B cell (primary cell): Measurements from ENCODE around the gene SYNE4. TPM values are rescaled to one million over a fixed set of nuclear protein-coding genes. Genes with fewer than 3 reads are reported as not detected.

Source experiments
- ATAC-seq: fragments of 200-7000 bp; cut with Tn5 transposase; one replicate; pipeline ENCODE4 v1.10.0; 2021; ENCODE audit warnings: low read depth, mild to moderate bottlenecking, moderate number of reproducible peaks, moderate library complexity
- CTCF ChIA-PET: fragments of 350-600 bp; sonication (Branson Sonifier 250); formaldehyde crosslinking; loops from one replicate; lab custom pipeline; 2021; ENCODE audit warnings: antibody characterized with exemption, inconsistent platforms; lab: Charles Lee
- POLR2A ChIA-PET: fragments of 350-600 bp; sonication (Branson Sonifier 250); formaldehyde crosslinking; loops from one replicate; lab custom pipeline; 2021; ENCODE audit warnings: antibody characterized with exemption; lab: Charles Lee
- DNase-seq: peaks from one replicate; pipeline ENCODE4 v3.0.0; 2013
- H2AFZ ChIP-seq: 2 replicates; pipeline ENCODE4 v1.6.1; 2012; ENCODE audit warnings: mild to moderate bottlenecking, low read depth, low read length; ENCODE audit not compliant: insufficient read depth, poor library complexity, severe bottlenecking
- H3K27ac ChIP-seq, 2 donors: 1 replicate in 1 of 2; 2 replicates in 1 of 2; pipeline ENCODE4 v1.5.1; 2012 to 2013; ENCODE audit warnings: low read length in 2 of 2, mild to moderate bottlenecking in 2 of 2, moderate library complexity in 1 of 2
- H3K27me3 ChIP-seq, 4 experiments: fragments of 200-600 bp in 1 of 4; sonication (generic) in 1 of 4; replicated peaks in 1 of 4; 1 replicate in 2 of 4; 2 replicates in 2 of 4; pipeline versions ENCODE4 v1.6.1 to v1.7.0; 2013 to 2016; ENCODE audit warnings: low read length in 3 of 4, mild to moderate bottlenecking in 2 of 4, mixed read lengths in 1 of 4, moderate library complexity in 1 of 4; ENCODE audit not compliant: insufficient read depth in 4 of 4, control insufficient read depth in 3 of 4; ENCODE audit errors: control extremely low read depth in 1 of 4
- H3K36me3 ChIP-seq, 2 experiments: replicated peaks in 1 of 2; 1 replicate in 1 of 2; 2 replicates in 1 of 2; pipeline versions ENCODE4 v1.6.1 to v1.7.1; 2013; ENCODE audit warnings: low read length in 1 of 2; ENCODE audit not compliant: insufficient read depth in 2 of 2, control insufficient read depth in 1 of 2; ENCODE audit errors: control extremely low read depth in 1 of 2, extremely low read depth in 1 of 2
- H3K4me1 ChIP-seq, 2 donors: fragments of 200-600 bp in 1 of 2; sonication (generic) in 1 of 2; 1 replicate in 1 of 2; 2 replicates in 1 of 2; pipeline versions ENCODE4 v1.5.1 to v1.6.1; 2013 to 2017; ENCODE audit warnings: low read length in 2 of 2; ENCODE audit not compliant: control insufficient read depth in 2 of 2, insufficient read depth in 2 of 2
- H3K4me2 ChIP-seq: replicated peaks from 2 replicates; pipeline ENCODE3; 2012; ENCODE audit warnings: mild to moderate bottlenecking, low read depth, low read length; ENCODE audit not compliant: poor library complexity, severe bottlenecking
- H3K4me3 ChIP-seq, 5 experiments: fragments of 200-600 bp in 1 of 5; sonication (generic) in 1 of 5; 1 replicate in 3 of 5; 2 replicates in 2 of 5; pipeline versions ENCODE4 v1.5.1 to v1.7.0; 2011 to 2016; ENCODE audit warnings: low read length in 4 of 5, mild to moderate bottlenecking in 4 of 5, low read depth in 2 of 5, control low read depth in 1 of 5, moderate library complexity in 1 of 5; ENCODE audit not compliant: insufficient read depth in 1 of 5; ENCODE audit errors: control extremely low read depth in 1 of 5, extremely low read depth in 1 of 5
- H3K79me2 ChIP-seq: fragments of 200-600 bp; sonication (generic); one replicate; pipeline ENCODE4 v1.6.0; 2016; ENCODE audit warnings: low read length; ENCODE audit not compliant: control insufficient read depth, insufficient read depth
- H3K9ac ChIP-seq: fragments of 200-600 bp; sonication (generic); 2 replicates; pipeline ENCODE4 v1.6.1; 2017; ENCODE audit warnings: mild to moderate bottlenecking, low read length, moderate library complexity
- H3K9me3 ChIP-seq, 3 donors: one replicate each; pipeline versions ENCODE4 v1.6.1 to v1.7.1; 2013; ENCODE audit warnings: low read length in 2 of 3; ENCODE audit not compliant: control insufficient read depth in 2 of 3, insufficient read depth in 1 of 3; ENCODE audit errors: control extremely low read depth in 1 of 3
- H4K20me1 ChIP-seq: 2 replicates; pipeline ENCODE4 v1.6.0; 2012; ENCODE audit warnings: mild to moderate bottlenecking, low read length; ENCODE audit not compliant: insufficient read depth, control insufficient read depth, poor library complexity, severe bottlenecking
- H3K27ac Mint-ChIP-seq: one replicate; pipeline ENCODE4 v1.8.0; 2021; ENCODE audit warnings: mixed read lengths
- H3K27me3 Mint-ChIP-seq: one replicate; pipeline ENCODE4 v1.8.0; 2021; ENCODE audit warnings: mixed read lengths
- H3K4me1 Mint-ChIP-seq: one replicate; pipeline ENCODE4 v1.8.0; 2021; ENCODE audit warnings: mixed read lengths
- H3K4me3 Mint-ChIP-seq: one replicate; pipeline ENCODE4 v1.8.0; 2021; ENCODE audit warnings: mixed read lengths
- H3K9me3 Mint-ChIP-seq: one replicate; pipeline ENCODE4 v1.8.0; 2022; ENCODE audit warnings: mixed read lengths; ENCODE audit not compliant: insufficient read depth
- CTCF ChIP-seq: fragments of 200-600 bp; IDR thresholded peaks from one replicate; pipeline ENCODE4 v1.8.0; 2022; ENCODE audit warnings: antibody characterized with exemption, mild to moderate bottlenecking
- EZH2 ChIP-seq: IDR thresholded peaks from 2 replicates; pipeline ENCODE4 v1.6.1; 2012; ENCODE audit warnings: borderline replicate concordance, low read depth, mild to moderate bottlenecking, moderate library complexity, low read length; ENCODE audit not compliant: insufficient read depth, poor library complexity, severe bottlenecking
- WGBS: methylation state at CpG from one replicate; pipeline ENCODE4 v1.1.5; 2013; ENCODE audit warnings: missing lambda C conversion rate; ENCODE audit not compliant: insufficient coverage; 5-methylcytosine and 5-hydroxymethylcytosine counted together
- intact Hi-C: fragments of 100-400 bp; cut with micrococcal nuclease; formaldehyde crosslinking; loops from one replicate; pipeline ENCODE4 v1.10.0; 2022
- polyA plus RNA-seq: library from polyadenylated mRNA; depleted of rRNA; stranded (reverse); fragments of >200 nt; gene quantifications from 2 replicates; pipeline ENCODE4 v1.2.3, GENCODE V29; 2012
- total RNA-seq, 2 donors: library from RNA; stranded (reverse); fragments of 120-200 nt in 1 of 2; gene quantifications; 1 replicate in 1 of 2; 2 replicates in 1 of 2; pipeline versions ENCODE4 v1.2.3 to v1.2.4, GENCODE V29; 2013 to 2022

Gene SYNE4
- total and polyA plus RNA-seq, 2 donors (not counting 1 experiment from before 2014, with no cell fraction given): 2.3 to 2.4 TPM

GRCh38 chr19:35992907-35993765, 15.5 kb downstream of the SYNE4 start:
- Histone ChIP-seq H3K9me3 (peaks cover 0 to 13% (median 0%) of the 10 kb centered on the region in 3 donors), H3K4me1 (peaks cover 18 to 25% of the 10 kb centered on the region in 2 donors), H3K4me2 (no peak overlapping the region), H3K79me2 (peaks cover 34% of the 10 kb centered on the region), H3K27ac (no peak overlapping the region), H2AFZ (no peak overlapping the region), H3K36me3 (peaks cover 0 to 6% of the 10 kb centered on the region in 2 experiments), H4K20me1 (peaks cover 18% of the 10 kb centered on the region), H3K4me3 (no peak overlapping the region), H3K27me3 (peaks cover 0 to 4% (median 0%) of the 10 kb centered on the region in 4 experiments), H3K9ac (no peak overlapping the region)
- Mint-ChIP-seq H3K27ac (no peak overlapping the region), H3K4me1 (peaks cover 29% of the 10 kb centered on the region), H3K4me3 (peak overlapping the region; percentile 26), H3K27me3 (no peaks in the 10 kb centered on the region), H3K9me3 (no peaks in the 10 kb centered on the region)
- ChIA-PET POLR2A (interaction anchor here (1.5 kb wide), 1 partner anchor 21 kb away, joined by 6 read pairs; the partner anchor contains the start of gene ALKBH6), CTCF (interaction anchor here (0.9 kb wide), 1 partner anchor 135 kb away, joined by 3 read pairs; no protein-coding TSS in a partner anchor)
- ATAC-seq (no peak), DNase-seq (no peak)
- TF ChIP-seq EZH2 (no peak), CTCF (no peak)
- intact Hi-C loops: loop anchor here (10.0 kb wide), 1 partner anchor 582 kb away; the partner anchor contains the start of gene ZNF529
- 100% methylated on average over 3 of the region's 8 CpGs for WGBS
